Stimulated activated naive CD4-positive, alpha-beta T cell (primary cell): ENCODE data around the gene FEZF1.
"Not testable (repeated sequence)": the region's sequence is repeated elsewhere in the genome, so short reads cannot be mapped to it uniquely, and the experiment has no call there.

Experiments used
- DNase-seq, 6 experiments: peaks; one replicate each; lab custom pipeline; 2025; lab: John Stamatoyannopoulos, UW

FEZF1 gene

GRCh38 chr7:122307228-122307621, 2.7 kb upstream of the FEZF1 start:
- no peak for DNase-seq

DNA sequence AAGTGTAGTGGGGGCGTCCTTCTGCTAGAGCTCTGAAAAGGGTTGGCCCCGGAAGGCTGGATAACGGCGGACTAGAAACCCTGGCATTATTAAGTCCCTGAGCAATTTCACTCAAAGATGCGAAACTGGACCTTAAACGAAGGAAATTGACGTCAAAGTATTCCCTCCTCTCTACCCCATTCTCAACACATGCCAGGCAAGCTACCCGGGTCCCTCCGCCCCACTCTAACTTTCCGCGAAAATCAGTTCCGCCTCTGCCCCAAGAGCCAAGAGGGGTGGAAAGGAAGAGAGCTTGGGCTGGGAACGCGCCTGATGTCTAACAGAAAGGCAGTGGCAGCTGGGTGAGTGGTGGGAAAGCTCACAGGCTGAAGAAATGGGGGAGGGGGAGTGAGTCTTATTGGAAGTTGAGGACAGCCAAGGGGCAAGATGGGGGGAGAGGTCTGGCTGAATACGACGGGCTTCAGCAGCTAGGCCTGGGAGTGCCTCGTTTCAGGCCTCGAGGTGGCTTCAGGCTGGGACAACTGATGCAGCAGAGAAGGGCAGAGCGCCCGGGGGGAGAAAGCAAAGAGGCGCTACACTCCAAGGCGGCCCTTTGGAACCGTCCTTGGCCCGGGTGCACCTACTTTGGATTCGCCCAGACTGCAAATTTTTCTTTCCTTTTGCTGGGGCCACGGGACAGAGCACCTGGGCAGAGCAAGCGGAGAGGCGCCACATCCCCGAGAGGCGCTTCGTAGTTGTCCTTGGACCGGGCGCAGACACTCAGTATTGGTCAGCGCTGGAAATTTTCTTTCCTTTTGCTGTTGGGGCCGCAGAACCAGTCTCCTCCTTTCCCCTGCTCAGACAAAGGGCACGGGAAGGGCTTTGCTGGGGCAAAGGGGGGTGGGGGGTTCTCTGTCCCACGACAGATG, 2.0 kb upstream of the FEZF1 start:
- no peak for DNase-seq

GRCh38 chr7:122305475-122306319, 1.1 kb upstream of the FEZF1 start:
- no peak for DNase-seq

- no peak for DNase-seq
Observed at GRCh38 chr7:122304996-122305421, 459 bp upstream of the FEZF1 start.

GRCh38 chr7:122303531-122304318, 825 bp downstream of the FEZF1 start:
- DNase-seq: no peak

- DNase-seq: no peak
Observed at GRCh38 chr7:122302761-122303530, 1.6 kb downstream of the FEZF1 start.

DNA sequence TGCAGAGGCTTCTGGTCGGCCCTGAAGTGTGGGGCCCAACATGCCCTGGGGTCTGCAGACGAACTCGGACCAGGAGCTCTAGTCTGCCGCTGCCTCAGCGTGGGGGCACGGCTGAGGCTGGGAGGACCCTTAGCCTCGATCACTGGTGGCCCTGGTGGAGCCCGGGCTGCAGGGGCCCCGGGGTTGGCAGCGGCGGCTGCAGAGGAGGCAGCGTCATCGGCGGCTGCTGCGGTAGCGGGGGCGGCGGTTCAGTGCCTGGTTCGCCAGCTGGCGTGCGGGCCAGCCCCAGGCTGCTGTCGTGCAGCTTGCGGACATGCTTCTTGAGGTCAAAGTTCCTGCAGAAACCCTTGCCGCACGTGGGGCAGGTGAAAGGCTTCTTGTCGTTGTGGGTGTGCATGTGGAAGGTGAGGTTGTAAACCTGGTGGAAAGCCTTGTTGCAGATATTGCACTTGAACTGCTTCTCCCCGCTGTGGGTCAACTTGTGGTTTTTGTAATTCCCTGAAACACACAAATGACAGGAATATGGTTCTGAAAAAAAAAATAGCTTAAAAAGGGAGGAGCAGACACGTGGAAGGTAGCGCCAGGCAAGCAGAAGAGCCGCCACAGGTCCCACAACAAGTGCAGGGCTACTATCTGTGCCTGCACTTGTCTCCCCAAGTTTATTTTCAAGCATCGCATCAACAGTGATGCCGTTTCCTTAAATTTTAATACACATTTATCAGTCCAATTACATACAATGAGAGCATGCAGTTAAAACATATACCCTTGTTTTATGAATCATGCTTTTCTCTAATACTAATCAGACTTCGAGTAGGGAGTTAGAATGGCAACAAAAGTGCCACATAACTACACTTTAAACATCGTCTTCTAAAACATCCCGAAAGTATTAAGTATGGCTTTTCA, 2.4 kb downstream of the FEZF1 start:
- no peak for DNase-seq

DNA sequence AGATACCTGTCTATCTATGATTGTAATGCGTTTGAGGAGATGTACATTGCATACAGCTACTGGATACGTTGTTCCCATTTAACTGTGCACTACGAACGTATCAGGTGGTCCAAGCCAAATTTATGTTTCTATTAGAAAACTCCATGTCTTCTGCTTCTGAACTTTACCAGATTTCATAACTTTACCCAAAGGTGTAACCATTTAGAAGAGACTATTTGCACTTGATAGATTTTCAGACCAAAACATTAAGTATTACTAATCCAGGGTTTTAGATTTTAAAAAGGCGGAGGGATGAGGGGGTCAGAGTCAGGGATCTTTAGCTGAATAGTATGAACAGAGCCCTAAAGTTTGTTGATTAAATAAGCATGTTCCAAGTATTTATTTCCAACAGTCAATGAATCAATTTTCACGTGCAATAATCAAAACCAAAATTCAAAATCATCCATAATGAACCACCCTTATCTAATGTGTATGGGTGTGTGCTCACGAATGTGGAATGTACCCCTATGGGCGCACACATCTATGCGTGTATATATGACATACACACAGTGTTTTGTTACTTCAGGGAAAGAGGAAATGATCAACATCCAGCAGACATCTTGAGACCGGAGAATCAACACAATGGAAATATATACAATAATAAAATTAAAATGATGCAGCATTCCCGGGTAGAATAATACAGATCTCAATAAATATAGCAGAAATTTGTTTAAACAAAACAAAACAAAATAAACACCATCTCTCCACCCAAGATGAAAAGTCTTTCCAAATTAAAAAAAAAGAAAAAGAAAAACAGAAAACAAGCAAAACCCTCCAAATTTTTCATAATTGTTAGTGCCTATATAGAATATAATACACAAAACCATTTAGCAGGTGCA, 3.4 kb downstream of the FEZF1 start:
- no peak for DNase-seq

- no peak for DNase-seq
Observed at GRCh38 chr7:122300211-122300932, 4.2 kb downstream of the FEZF1 start.

DNA sequence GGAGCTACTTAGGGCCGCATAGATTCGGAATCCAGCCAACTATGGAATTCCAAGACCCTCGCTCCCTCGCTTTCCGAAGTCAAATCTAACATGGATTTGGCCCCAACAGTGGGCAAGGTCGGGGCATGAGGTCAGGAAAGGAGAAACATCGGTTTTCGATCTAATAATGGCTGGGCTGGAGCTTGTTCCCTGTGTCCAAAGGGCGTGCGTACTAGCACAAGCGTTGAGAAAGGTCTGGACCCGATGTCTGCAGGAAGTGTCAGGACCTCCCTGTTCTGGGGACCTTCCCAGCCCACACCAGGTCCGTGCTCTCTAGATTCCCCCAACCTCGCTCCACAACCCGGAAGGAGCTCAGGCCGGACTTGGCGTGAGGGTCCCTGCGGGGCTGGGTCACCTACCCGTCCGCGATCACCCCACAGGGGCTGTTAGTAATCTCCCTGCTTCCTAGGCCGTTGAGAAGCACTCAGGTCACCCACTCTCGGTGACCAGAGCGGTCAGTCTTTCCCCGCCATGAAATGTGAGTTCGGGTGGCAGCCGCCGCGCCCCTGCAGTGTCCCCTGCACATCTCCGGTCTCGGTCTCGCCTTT, 4.8 kb downstream of the FEZF1 start:
- DNase-seq: no peak

GRCh38 chr7:122298618-122299017, 5.9 kb downstream of the FEZF1 start:
- DNase-seq: no peak

GRCh38 chr7:122298131-122298530, 6.4 kb downstream of the FEZF1 start:
- DNase-seq: no peak

- no peak for DNase-seq
Observed at GRCh38 chr7:122291189-122291588, 13.4 kb downstream of the FEZF1 start.

DNA sequence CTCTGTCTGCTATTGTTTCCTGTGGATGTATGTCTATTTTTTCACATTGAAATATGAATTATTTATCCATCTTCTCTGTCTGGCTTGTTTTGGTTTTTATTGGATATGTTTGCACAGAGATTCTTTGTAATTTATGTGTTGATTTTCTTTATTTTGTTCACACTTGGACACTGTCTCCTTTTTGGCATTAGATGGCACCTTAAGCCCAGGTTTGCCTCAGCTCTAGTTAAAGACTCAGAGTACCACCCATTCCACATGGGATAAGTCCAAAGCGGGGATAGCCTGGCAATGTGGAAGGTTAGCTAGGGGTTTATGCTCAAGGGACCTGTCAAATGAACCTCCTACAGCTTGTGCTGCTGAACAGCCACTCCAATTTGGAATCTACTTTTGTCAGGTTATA, 14.1 kb downstream of the FEZF1 start:
- DNase-seq: no peak

DNA sequence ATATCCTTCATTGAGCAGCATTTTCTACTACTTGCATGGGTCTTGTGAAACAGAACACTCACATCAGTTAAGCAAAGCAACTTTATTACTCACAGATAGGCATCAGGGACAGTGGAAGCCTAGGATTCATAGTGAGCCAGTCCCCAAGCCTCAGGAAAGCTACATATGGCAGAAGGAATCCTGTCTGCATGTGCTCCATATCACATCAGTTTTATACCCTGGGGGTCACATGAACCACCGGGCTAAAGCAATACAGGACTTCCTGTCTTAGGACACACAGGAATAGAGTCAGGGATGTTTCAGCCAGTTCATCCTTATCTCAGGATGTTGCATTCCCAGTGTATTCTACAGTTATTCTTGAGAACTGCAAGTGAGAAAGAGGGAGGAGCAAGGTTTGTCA, 15.1 kb downstream of the FEZF1 start:
- no peak for DNase-seq

DNA sequence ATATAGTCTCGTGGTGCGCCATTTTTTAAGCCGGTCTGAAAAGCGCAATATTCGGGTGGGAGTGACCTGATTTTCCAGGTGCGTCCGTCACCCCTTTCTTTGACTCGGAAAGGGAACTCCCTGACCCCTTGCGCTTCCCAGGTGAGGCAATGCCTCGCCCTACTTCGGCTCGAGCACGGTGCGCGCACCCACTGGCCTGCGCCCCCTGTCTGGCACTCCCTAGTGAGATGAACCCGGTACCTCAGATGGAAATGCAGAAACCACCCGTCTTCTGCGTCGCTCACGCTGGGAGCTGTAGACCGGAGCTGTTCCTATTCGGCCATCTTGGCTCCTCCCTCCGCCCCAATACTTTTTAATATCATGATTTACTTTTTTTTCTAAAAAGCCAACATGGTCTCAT, 19.9 kb downstream of the FEZF1 start:
- DNase-seq: not testable (repeated sequence)

- DNase-seq: no peak
Observed at GRCh38 chr7:122273117-122273516, 31.4 kb downstream of the FEZF1 start.

DNA sequence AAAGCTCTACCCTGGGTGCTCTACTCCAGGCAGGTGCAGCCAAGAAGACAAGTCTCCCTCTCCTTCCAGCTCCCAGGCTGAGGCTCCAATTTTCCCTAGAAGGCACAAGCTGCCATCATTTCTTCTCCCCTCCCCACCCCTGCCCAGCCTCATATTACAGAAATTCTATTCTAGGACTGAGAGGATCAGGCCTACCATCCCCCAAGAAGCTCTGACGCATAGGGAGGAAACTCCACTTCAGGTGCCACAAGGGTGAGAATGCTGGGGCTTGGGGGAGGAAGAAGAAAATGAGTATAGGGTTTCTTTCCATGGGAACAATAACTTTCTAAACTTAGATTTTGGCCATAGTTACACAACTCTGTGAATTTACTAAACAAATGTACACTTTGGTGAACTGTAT, 35.3 kb downstream of the FEZF1 start:
- no peak for DNase-seq
